ENCODE data around the gene CNNM1. TPM values are rescaled to one million over a fixed set of nuclear protein-coding genes. Genes with fewer than 3 reads are reported as not detected.

CNNM1 gene
- total and polyA plus RNA-seq, 12 donors, result 0.01 to 0.24 (median 0.10) TPM; not detected in 4

DNA sequence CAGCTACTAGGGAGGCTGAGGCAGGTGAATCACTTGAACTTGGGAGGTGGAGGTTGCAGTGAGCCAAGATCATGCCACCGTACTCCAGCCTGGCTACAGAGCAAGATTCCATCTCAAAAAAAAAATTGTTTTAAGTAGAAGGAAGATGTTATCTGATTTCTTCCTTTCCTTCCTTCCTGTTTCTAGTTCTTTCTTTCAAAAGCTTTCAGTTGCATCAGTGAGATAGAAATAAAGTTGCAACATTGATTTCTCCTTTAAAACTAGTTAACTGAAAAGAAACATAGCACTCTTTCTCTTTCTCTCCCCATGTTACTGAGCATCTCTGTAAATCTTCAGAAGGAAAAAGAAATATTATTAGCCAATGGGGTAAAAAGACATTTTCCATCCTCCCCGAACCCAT, 37.5 kb downstream of the CNNM1 start:
- no peak overlapping the region for H3K27ac ChIP-seq
- H3K9me3 ChIP-seq, result no peaks in the 10 kb centered on the region
- DNase-seq (no peak), ATAC-seq (no peak)
- no peaks in the 10 kb centered on the region for H3K36me3 ChIP-seq
- TF ChIP-seq, protein P1, sequence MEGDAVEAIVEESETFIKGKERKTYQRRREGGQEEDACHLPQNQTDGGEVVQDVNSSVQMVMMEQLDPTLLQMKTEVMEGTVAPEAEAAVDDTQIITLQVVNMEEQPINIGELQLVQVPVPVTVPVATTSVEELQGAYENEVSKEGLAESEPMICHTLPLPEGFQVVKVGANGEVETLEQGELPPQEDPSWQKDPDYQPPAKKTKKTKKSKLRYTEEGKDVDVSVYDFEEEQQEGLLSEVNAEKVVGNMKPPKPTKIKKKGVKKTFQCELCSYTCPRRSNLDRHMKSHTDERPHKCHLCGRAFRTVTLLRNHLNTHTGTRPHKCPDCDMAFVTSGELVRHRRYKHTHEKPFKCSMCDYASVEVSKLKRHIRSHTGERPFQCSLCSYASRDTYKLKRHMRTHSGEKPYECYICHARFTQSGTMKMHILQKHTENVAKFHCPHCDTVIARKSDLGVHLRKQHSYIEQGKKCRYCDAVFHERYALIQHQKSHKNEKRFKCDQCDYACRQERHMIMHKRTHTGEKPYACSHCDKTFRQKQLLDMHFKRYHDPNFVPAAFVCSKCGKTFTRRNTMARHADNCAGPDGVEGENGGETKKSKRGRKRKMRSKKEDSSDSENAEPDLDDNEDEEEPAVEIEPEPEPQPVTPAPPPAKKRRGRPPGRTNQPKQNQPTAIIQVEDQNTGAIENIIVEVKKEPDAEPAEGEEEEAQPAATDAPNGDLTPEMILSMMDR (IDR thresholded peaks at IDR 0.05), result no peak
- 70 to 79% methylated on average over 2 of the region's 2 CpGs for WGBS, 2 donors
- peaks cover 0 to 5% (median 0%) of the 10 kb centered on the region in 9 donors for H3K4me1 ChIP-seq
- peaks cover 0 to 34% (median 0%) of the 10 kb centered on the region in 7 donors for H3K27me3 ChIP-seq
- no peak overlapping the region for H3K4me3 ChIP-seq
- intact Hi-C loops (cut with DNase I), result no loop called here

DNA sequence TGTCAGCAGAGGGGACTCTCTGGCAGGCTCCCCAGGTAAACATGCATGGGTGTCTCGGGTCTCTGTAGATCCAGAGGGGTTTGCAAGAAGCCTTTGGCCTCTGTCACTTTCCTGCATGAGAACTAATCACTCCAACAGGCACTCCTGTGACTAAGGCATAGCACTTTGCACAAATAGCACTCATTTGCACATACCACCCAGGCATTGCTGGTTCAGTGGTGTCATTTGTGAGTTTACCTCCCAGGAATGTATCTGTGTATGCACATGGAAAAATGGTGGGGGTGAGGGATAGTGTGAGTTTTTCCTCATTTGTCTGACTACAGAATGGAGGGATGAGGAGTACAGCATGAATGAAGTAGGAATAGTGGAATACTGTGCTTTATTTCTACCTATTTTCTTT, 39.5 kb downstream of the CNNM1 start:
- H3K27me3 ChIP-seq, result peaks cover 0 to 47% (median 8%) of the 10 kb centered on the region in 7 donors
- 49 to 50% methylated on average over 1 of the region's 1 CpG for whole genome bisulfite sequencing, 2 donors
- H3K4me1 ChIP-seq, result peaks cover 0 to 9% (median 0%) of the 10 kb centered on the region in 9 donors
- no peak for DNase-seq
- no peaks in the 10 kb centered on the region for H3K36me3 ChIP-seq
- intact Hi-C loops (cut with DNase I), result no loop called here
- no peak for ATAC-seq
- TF ChIP-seq, protein P1 (IDR thresholded peaks at IDR 0.05), result no peak
- no peaks in the 10 kb centered on the region for H3K9me3 ChIP-seq
- no peak overlapping the region for H3K4me3 ChIP-seq
- no peak overlapping the region for H3K27ac ChIP-seq

DNA sequence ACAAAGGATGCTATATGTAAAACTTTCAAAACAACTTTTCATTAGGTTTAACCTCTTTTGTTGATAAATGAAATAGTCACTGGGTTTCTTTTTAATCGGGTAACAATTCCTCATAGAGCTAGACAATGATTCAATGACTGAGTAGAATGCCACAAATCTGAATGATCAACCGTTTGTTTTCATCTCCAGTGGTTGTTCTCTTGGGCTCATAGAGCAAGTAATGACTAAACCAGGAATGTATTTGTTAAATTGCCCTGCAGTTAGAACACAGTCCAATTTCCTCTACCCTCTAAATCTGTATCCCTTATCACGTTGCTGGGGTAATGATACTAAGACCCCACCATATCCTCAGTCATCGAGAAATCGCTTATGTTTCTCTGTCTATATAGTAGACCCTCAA, 40.0 kb downstream of the CNNM1 start:
- 83 to 89% methylated on average over 5 of the region's 5 CpGs for WGBS, 2 donors
- Histone ChIP-seq H3K9me3 (no peaks in the 10 kb centered on the region), H3K27me3 (peaks cover 0 to 50% (median 8%) of the 10 kb centered on the region in 7 donors), H3K27ac (no peak overlapping the region), H3K36me3 (no peaks in the 10 kb centered on the region), H3K4me3 (no peak overlapping the region), H3K4me1 (peaks cover 0 to 9% (median 0%) of the 10 kb centered on the region in 9 donors)
- no peak for DNase-seq
- ATAC-seq, result no peak
- intact Hi-C loops (cut with DNase I), result no loop called here
- TF ChIP-seq, protein P1 (IDR thresholded peaks at IDR 0.05), result no peak

DNA sequence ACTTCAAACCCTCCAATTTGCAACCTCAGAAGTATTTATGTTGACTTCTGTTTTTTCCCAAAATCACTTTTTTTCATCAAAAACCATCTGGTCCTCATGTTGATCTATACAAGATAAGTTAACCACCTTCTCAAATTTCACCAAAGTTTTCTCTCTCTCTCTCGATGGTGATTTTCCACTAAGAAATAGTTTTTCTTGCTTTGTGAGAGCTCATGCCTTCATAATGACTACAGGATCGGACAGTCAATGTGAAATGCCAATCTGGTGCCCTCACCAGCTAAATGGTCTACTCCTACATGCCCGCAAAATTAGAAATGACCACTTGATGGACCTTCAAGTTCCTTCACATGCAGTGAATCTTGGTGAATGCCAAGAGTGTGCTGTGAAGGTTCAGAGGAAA, 40.4 kb downstream of the CNNM1 start:
- no peak overlapping the region for H3K27ac ChIP-seq
- DNase-seq (no peak), ATAC-seq (no peak)
- H3K4me3 ChIP-seq, result no peak overlapping the region
- H3K9me3 ChIP-seq, result no peaks in the 10 kb centered on the region
- H3K27me3 ChIP-seq, result peaks cover 0 to 54% (median 8%) of the 10 kb centered on the region in 7 donors
- TF ChIP-seq, protein P1 (IDR thresholded peaks at IDR 0.05), result no peak
- peaks cover 0 to 9% (median 0%) of the 10 kb centered on the region in 9 donors for H3K4me1 ChIP-seq
- no peaks in the 10 kb centered on the region for H3K36me3 ChIP-seq
- WGBS, 2 donors, result 85 to 88% methylated on average over 3 of the region's 3 CpGs
- intact Hi-C loops (cut with DNase I), result no loop called here
